Measurements from ENCODE around the gene PPP2R3A. TPM values are rescaled to one million over a fixed set of nuclear protein-coding genes. Genes with fewer than 3 reads are reported as not detected.
A peak's percentile ranks its signal among the peaks of the same experiment; 100 is the strongest.

PPP2R3A gene
- polyA plus RNA-seq, 1 experiment, result 26.6 TPM

GRCh38 chr3:136197159-136197793 is 231.7 kb downstream of the PPP2R3A start:
- ChIA-PET CTCF (interaction anchor here (0.5 to 1.6 kb wide), 13 partner anchors 10 to 1665 kb away, joined by 3 to 13 read pairs (median 4); partner anchors contain the start of gene STAG1), POLR2A (interaction anchor here (0.6 to 2.1 kb wide), 12 partner anchors 11 to 555 kb away, joined by 3 to 34 read pairs (median 4); partner anchors contain the start of gene STAG1)
- no peak for TF ChIP-seq CTCF (IDR thresholded peaks at IDR 0.05; ENCODE audit: low read depth, low read length)
- Histone ChIP-seq H3K27ac (ENCODE audit: low read depth, low read length) (peak overlapping the region; percentile 99), H3K9me3 (ENCODE audit: control insufficient read depth, insufficient read depth, low read length) (peaks cover 6% of the 10 kb centered on the region), H3K4me3 (ENCODE audit: low read depth, low read length) (peak overlapping the region; percentile 90), H3K27me3 (ENCODE audit: control insufficient read depth, insufficient read depth, low read length) (no peaks in the 10 kb centered on the region)
- no peak for DNase-seq (ENCODE audit: low read depth, low spot score)

Small RNAs within 50 kb of the gene (small RNA-seq; reads per million reads assigned to genes)
- not detected for gene AC092989.1 (ENCODE audit: insufficient read length, low read depth)

Other genes starting within 250 kb of the PPP2R3A start
- 5.7 and 9.1 TPM in 2 replicates for gene MSL2, start 230.6 kb downstream of the PPP2R3A start, polyA plus RNA-seq (2011; rRNA removed)